Neural progenitor cell (in vitro differentiated cells): ENCODE results near the gene KCNK17. TPM values are rescaled to one million over a fixed set of nuclear protein-coding genes. Genes with fewer than 3 reads are reported as not detected.

ENCODE experiments used
- DNase-seq: peaks from one replicate; pipeline ENCODE4 v3.0.0-alpha.2; 2016; ENCODE audit warnings: low spot score
- H2AFZ ChIP-seq: fragments of 200-600 bp; sonication (generic); replicated peaks from 2 replicates; pipeline ENCODE4 v1.6.1; 2016; ENCODE audit warnings: antibody characterized with exemption
- H3F3A ChIP-seq: fragments of 200-600 bp; sonication (generic); 2 replicates; pipeline ENCODE4 v1.6.1; 2016; ENCODE audit warnings: antibody characterized with exemption, low read depth
- H3K27ac ChIP-seq: fragments of 200-600 bp; sonication (generic); 2 replicates; pipeline ENCODE4 v1.5.1; 2016; ENCODE audit warnings: mild to moderate bottlenecking
- H3K27me3 ChIP-seq: fragments of 200-600 bp; sonication (generic); 2 replicates; pipeline ENCODE4 v1.6.1; 2016; ENCODE audit warnings: mild to moderate bottlenecking, moderate library complexity
- H3K36me3 ChIP-seq: fragments of 200-600 bp; sonication (generic); 2 replicates; pipeline ENCODE4 v1.5.1; 2016
- H3K4me1 ChIP-seq: fragments of 200-600 bp; sonication (generic); 2 replicates; pipeline ENCODE4 v1.6.1; 2016; ENCODE audit warnings: mixed run types
- H3K4me2 ChIP-seq: fragments of 200-600 bp; sonication (generic); 2 replicates; pipeline ENCODE4 v1.6.1; 2016
- H3K4me3 ChIP-seq: fragments of 200-600 bp; sonication (generic); 2 replicates; pipeline ENCODE4 v1.5.1; 2016
- H3K79me2 ChIP-seq: fragments of 200-600 bp; sonication (generic); 2 replicates; pipeline ENCODE4 v1.6.1; 2016; ENCODE audit warnings: low read depth
- H3K9ac ChIP-seq: fragments of 200-600 bp; sonication (generic); 2 replicates; pipeline ENCODE4 v1.6.1; 2016
- H3K9me3 ChIP-seq: fragments of 200-600 bp; sonication (generic); 2 replicates; pipeline ENCODE4 v1.5.1; 2016; ENCODE audit warnings: low read depth
- H4K20me1 ChIP-seq: fragments of 200-600 bp; sonication (generic); 2 replicates; pipeline ENCODE4 v1.6.1; 2016; ENCODE audit warnings: low read depth
- H3K27ac Mint-ChIP-seq: 3 replicates; pipeline ENCODE4 v1.8.0; 2021; ENCODE audit warnings: mixed read lengths
- H3K27me3 Mint-ChIP-seq: 2 replicates; pipeline ENCODE4 v1.8.0; 2022; ENCODE audit warnings: low read depth, mild to moderate bottlenecking, inconsistent platforms, moderate library complexity, mixed read lengths; ENCODE audit not compliant: insufficient read depth
- H3K36me3 Mint-ChIP-seq: 3 replicates; pipeline ENCODE4 v1.8.0; 2021; ENCODE audit warnings: mixed read lengths
- H3K4me1 Mint-ChIP-seq: 3 replicates; pipeline ENCODE4 v1.8.0; 2021; ENCODE audit warnings: mixed read lengths
- H3K4me3 Mint-ChIP-seq: 3 replicates; pipeline ENCODE4 v1.8.0; 2021; ENCODE audit warnings: mild to moderate bottlenecking, moderate library complexity, mixed read lengths
- H3K9me3 Mint-ChIP-seq: 3 replicates; pipeline ENCODE4 v1.8.0; 2020; ENCODE audit warnings: mixed read lengths
- CTCF ChIP-seq: fragments of 200-600 bp; sonication (generic); IDR thresholded peaks from 2 replicates; pipeline ENCODE4 v1.5.1; 2017; ENCODE audit warnings: antibody characterized with exemption, mild to moderate bottlenecking
- EZH2 ChIP-seq: fragments of 200-600 bp; sonication (generic); IDR thresholded peaks from 2 replicates; pipeline ENCODE4 v1.6.1; 2017; ENCODE audit warnings: antibody characterized with exemption, mild to moderate bottlenecking, moderate library complexity
- EZH2phosphoT487 ChIP-seq: fragments of 200-600 bp; sonication (generic); IDR thresholded peaks from 2 replicates; pipeline ENCODE4 v1.6.1; 2017; ENCODE audit warnings: antibody characterized with exemption
- total RNA-seq: library from RNA; depleted of rRNA; stranded (reverse); fragments of >200 nt; gene quantifications from 2 replicates; pipeline ENCODE4 v1.2.3, GENCODE V29; 2015; ENCODE audit warnings: low replicate concordance

KCNK17 gene
- total RNA-seq, 1 donor from 2014 or later: not detected

GRCh38 chr6:39343396-39343870 is 29.2 kb upstream of the KCNK17 start:
- no peaks in the 10 kb centered on the region for H3K27me3 ChIP-seq
- no peaks in the 10 kb centered on the region for H3F3A ChIP-seq
- peaks cover 8% of the 10 kb centered on the region for H3K4me1 ChIP-seq
- H3K4me3 Mint-ChIP-seq: no peak overlapping the region
- H3K27ac Mint-ChIP-seq: peak overlapping the region; percentile 78
- DNase-seq: no peak
- H2AFZ ChIP-seq: no peak overlapping the region
- H4K20me1 ChIP-seq: no peaks in the 10 kb centered on the region
- H3K4me2 ChIP-seq: peak overlapping the region; percentile 38
- no peaks in the 10 kb centered on the region for H3K79me2 ChIP-seq
- no peaks in the 10 kb centered on the region for H3K27me3 Mint-ChIP-seq
- H3K9ac ChIP-seq: no peak overlapping the region
- H3K4me1 Mint-ChIP-seq: peaks cover 27% of the 10 kb centered on the region
- H3K9me3 Mint-ChIP-seq: no peaks in the 10 kb centered on the region
- no peaks in the 10 kb centered on the region for H3K36me3 Mint-ChIP-seq
- TF ChIP-seq EZH2 (no peak), EZH2phosphoT487 (no peak), CTCF (no peak)
- H3K9me3 ChIP-seq: no peaks in the 10 kb centered on the region
- no peak overlapping the region for H3K27ac ChIP-seq
- H3K36me3 ChIP-seq: no peaks in the 10 kb centered on the region
- H3K4me3 ChIP-seq: no peak overlapping the region

GRCh38 chr6:39342692-39343395 is 28.6 kb upstream of the KCNK17 start:
- no peak overlapping the region for H3K27ac ChIP-seq
- Mint-ChIP-seq H3K9me3 (no peaks in the 10 kb centered on the region), H3K4me1 (peaks cover 27% of the 10 kb centered on the region), H3K27ac (peak overlapping the region; percentile 78), H3K36me3 (no peaks in the 10 kb centered on the region), H3K4me3 (no peak overlapping the region), H3K27me3 (no peaks in the 10 kb centered on the region)
- H3F3A ChIP-seq: no peaks in the 10 kb centered on the region
- no peaks in the 10 kb centered on the region for H3K27me3 ChIP-seq
- TF ChIP-seq EZH2 (no peak), CTCF (no peak), EZH2phosphoT487 (no peak)
- no peaks in the 10 kb centered on the region for H3K79me2 ChIP-seq
- H4K20me1 ChIP-seq: no peaks in the 10 kb centered on the region
- no peak for DNase-seq
- no peak overlapping the region for H3K9ac ChIP-seq
- peaks cover 8% of the 10 kb centered on the region for H3K4me1 ChIP-seq
- H3K9me3 ChIP-seq: no peaks in the 10 kb centered on the region
- H3K4me3 ChIP-seq: no peak overlapping the region
- H3K36me3 ChIP-seq: no peaks in the 10 kb centered on the region
- no peak overlapping the region for H2AFZ ChIP-seq
- no peak overlapping the region for H3K4me2 ChIP-seq

- Mint-ChIP-seq H3K9me3 (no peaks in the 10 kb centered on the region), H3K36me3 (no peaks in the 10 kb centered on the region), H3K27ac (no peak overlapping the region), H3K4me1 (peaks cover 27% of the 10 kb centered on the region), H3K27me3 (no peaks in the 10 kb centered on the region), H3K4me3 (no peak overlapping the region)
- Histone ChIP-seq H3K9ac (no peak overlapping the region), H3K4me1 (peaks cover 8% of the 10 kb centered on the region), H3K9me3 (no peaks in the 10 kb centered on the region), H3K27ac (no peak overlapping the region), H3K36me3 (no peaks in the 10 kb centered on the region), H2AFZ (no peak overlapping the region), H3K4me3 (no peak overlapping the region), H3K27me3 (no peaks in the 10 kb centered on the region), H3F3A (no peaks in the 10 kb centered on the region), H3K4me2 (no peak overlapping the region), H3K79me2 (no peaks in the 10 kb centered on the region), H4K20me1 (no peaks in the 10 kb centered on the region)
- no peak for DNase-seq
- TF ChIP-seq CTCF (no peak), EZH2phosphoT487 (no peak), EZH2 (no peak)
These were observed 27.7 kb upstream of the KCNK17 start for GRCh38 chr6:39341937-39342336.
